Right lobe of liver (tissue), 4 donors: Measurements from ENCODE around the gene PAN2.
"Not testable (repeated sequence)": the region's sequence is repeated elsewhere in the genome, so short reads cannot be mapped to it uniquely, and the experiment has no call there.

Experiments
- CTCF ChIP-seq, 4 donors: fragments of 200-600 bp in 3 of 4; fragments of 450-650 bp in 1 of 4; IDR thresholded peaks; one replicate each; pipeline versions ENCODE4 v1.5.1 to v1.8.0; 2016 to 2022; ENCODE audit warnings: antibody characterized with exemption in 4 of 4, mild to moderate bottlenecking in 2 of 4
- POLR2A ChIP-seq: fragments of 450-650 bp; IDR thresholded peaks from one replicate; pipeline ENCODE4 v1.6.1; 2017; ENCODE audit warnings: antibody characterized with exemption, mild to moderate bottlenecking
- donor health status: DM: no; HTN: no; CAD: no.
- donor health status: DM: no; HTN: no; CAD: no.
- donor health status: DM: no; HTN: yes; CAD: no.

- TF ChIP-seq CTCF (IDR thresholded peaks at IDR 0.05); POLR2A: not testable (repeated sequence)
These were observed 13.5 kb upstream of the PAN2 start for GRCh38 chr12:56347255-56347654.
